Glomerular endothelial cell (primary cell): ENCODE results near the gene LIMA1. TPM values are rescaled to one million over a fixed set of nuclear protein-coding genes. Genes with fewer than 3 reads are reported as not detected.
"Not testable (repeated sequence)": the region's sequence is repeated elsewhere in the genome, so short reads cannot be mapped to it uniquely, and the experiment has no call there.

Experiments used
- DNase-seq: peaks from one replicate; pipeline ENCODE4 v3.0.0-alpha.2; 2011; ENCODE audit warnings: low read depth, low spot score; ENCODE audit errors: extremely low read depth
- total RNA-seq: library from RNA; depleted of rRNA; stranded (reverse); fragments of >200 nt; gene quantifications from 2 replicates; pipeline ENCODE4 v1.2.3, GENCODE V29; 2015

Gene LIMA1
- 85.5 and 102 TPM in 2 replicates for total RNA-seq

GRCh38 chr12:50283229-50283923, at the start of gene LIMA1:
Gene LIMA1 (minus strand): TSS chr12:50283520. CDS start chr12:50248751, 34,769 bp downstream.
- DNase-seq = no peak

GRCh38 chr12:50331745-50332144, 48.4 kb upstream of the LIMA1 start:
- no peak for DNase-seq

DNA sequence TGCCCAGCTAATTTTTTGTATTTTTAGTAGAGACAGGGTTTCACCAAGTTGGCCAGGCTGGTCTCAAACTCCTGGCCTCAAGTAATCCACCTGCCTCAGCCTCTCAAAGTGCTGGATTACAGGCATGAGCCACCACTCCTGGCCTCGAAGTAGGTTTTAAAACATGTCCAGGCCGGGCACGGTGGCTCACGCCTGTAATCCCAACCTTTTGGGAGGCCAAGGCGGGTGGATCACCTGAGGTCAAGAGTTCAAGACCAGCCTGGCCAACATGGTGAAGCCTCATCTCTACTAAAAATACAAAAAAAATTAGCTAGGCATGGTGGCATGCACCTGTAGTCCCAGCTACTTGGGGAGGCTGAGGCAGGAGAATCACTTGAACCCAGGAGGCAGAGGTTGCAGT, 45.3 kb upstream of the LIMA1 start:
- DNase-seq = not testable (repeated sequence)

GRCh38 chr12:50326590-50327284, 43.4 kb upstream of the LIMA1 start:
- DNase-seq = peak; percentile 5

- DNase-seq = no peak
Observed at GRCh38 chr12:50325890-50326391, 42.6 kb upstream of the LIMA1 start.

DNA sequence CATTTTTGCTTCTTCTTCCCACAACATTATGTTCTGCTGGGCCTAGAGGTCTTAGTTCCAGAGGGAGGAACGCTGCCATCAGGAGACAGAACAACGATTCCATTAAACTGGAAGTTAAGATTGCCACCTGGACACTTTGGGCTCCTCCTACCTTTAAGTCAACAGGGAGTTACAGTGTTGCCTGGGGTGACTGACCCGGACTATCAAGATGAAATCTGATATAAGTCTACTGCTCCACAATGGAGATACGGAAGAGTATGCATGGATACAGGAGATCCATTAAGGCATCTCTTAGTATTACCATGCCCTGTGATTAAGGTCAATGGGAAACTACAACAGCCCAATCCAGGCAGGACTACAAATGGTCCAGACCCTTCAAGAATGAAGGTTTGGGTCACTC, 41.5 kb upstream of the LIMA1 start:
- not testable (repeated sequence) for DNase-seq

DNA sequence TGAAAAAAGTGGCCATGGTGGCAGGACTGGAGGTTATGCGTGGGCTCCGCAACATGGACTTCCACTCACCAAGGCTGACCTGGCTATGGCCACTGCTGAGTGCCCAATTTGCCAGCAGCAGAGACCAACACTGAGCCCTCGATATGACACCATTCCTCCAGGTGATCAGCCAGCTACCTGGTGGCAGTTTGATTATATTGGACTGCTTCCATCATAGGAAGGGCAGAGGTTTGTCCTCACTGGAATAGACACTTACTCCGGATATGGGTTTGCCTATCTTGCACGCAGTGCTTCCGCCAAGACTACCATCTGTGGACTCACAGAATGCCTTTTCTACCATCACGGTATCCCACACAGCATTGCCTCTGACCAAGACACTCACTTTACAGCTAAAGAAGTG, 40.8 kb upstream of the LIMA1 start:
- not testable (repeated sequence) for DNase-seq

DNA sequence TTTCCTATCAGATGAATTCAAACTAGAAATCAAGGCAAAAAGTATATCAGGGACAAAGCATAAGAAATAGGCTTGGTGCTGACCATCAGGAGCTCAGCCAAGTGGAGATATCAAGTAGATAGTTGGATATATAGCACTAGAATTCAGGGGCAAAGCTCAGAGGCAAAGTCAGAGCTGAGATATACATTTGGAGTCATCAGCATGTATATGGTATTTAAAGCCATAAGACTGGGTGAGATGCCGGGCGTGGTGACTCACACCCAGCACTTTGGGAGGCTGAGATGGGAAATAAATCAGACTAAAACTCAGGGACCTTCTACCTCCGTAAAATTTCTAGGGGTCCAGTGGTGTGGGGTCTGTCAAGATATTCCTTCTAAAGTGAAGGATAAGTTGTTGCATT, 38.9 kb upstream of the LIMA1 start:
- DNase-seq = no peak

DNA sequence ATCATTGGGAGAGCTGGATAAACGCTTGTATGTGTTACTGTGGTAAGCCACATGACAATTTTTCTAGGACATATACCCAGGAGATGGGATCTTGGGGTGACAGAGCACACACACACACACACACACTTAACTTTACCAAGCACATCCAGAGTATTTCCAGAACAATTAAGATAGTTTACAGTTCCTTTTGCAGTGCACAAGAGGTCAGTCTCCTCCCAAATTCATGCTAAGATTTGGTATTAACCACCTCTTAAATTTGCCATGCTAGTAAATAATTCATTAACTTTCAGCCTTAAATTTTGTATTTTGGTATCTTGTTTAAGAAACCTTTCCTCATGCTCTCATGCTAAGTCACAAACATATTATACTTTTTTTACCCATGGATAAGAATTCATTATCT, 33.9 kb upstream of the LIMA1 start:
- DNase-seq = no peak

DNA sequence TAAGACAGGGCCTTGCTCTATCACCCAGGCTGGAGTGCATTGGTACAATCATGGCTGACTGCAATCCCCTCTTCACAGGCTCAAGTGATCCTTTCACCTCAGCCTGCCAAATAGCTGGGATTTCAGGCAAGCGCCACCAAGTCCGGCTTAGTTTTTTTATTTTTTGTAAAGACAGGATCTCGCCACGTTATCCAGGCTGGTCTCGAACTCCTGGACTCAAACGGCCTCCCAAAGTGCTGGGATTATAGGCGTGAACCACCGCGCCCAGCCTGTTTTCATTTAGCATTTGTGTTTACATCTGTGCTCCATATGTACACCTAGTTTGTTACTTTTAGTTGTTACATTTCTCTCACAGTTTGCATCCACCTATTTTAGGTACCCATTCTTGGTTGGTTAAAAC, 32.5 kb upstream of the LIMA1 start:
- no peak for DNase-seq

GRCh38 chr12:50314636-50315312, 31.5 kb upstream of the LIMA1 start:
- DNase-seq = peak; percentile 60

- not testable (repeated sequence) for DNase-seq
Observed at GRCh38 chr12:50313971-50314370, 30.7 kb upstream of the LIMA1 start.

DNA sequence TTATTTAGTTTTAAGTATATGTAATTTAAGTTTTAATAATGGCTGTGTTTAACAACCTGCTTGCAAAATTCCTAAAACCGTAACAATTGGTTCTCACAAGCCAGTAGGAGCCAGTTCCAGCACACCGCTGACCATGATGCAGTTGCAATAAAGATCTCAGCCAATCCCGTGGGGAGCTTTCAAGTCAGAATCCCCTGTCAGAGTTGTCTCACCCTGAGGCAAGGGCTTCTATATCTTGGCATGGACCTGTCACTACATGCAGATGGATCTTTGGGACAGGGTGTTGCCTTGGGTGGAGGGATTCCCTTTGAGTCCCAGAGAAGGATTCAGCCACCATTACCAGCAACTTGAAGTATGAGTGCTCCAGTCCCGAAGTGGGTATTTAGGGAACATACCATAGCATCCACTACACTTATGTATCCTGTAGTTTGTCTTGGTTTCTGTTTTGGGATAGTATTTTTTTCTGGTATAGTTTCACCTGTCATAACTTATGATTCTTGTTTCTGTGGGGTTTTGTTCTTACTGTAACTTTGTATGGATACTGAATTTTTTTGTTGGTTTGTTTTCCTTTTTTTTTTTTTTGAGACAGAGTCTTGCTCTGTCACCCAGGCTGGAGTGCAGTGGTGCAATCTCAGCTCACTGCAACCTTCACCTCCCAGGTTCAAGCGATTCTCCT, 30.1 kb upstream of the LIMA1 start:
- no peak for DNase-seq

DNA sequence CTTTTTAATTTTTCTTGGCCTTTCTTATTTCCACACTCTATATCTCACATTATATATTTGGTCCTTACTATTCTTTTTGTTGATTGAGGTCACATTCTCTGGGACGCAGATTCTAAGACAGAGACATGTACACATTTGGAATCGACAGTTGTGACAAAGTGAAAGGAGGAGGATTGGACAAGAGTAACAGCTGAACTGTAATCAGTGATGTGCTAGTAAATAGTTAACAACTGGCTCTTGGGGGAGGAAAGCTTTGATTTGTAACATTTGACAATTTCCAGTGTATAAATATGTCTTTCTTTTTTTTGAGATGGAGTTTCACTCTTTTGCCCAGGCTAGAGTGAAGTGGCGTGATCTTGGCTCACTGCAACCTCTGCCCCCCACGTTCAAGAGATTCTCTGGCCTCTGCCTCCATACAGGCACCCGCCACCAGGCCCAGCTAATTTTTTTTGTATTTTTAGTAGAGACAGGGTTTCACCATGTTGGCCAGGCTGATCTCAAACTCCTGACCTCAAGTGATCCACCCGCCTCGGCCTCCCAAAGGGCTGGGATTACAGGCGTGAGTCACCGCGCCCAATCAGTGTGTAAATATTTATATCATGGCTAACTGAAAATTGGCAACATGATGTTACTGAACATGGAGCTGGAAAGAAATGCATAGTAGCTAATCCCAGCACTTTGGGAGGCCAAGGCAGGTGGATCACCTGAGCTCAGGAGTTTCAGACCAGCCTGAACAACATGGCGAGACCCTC, 28.7 kb upstream of the LIMA1 start:
- not testable (repeated sequence) for DNase-seq

DNA sequence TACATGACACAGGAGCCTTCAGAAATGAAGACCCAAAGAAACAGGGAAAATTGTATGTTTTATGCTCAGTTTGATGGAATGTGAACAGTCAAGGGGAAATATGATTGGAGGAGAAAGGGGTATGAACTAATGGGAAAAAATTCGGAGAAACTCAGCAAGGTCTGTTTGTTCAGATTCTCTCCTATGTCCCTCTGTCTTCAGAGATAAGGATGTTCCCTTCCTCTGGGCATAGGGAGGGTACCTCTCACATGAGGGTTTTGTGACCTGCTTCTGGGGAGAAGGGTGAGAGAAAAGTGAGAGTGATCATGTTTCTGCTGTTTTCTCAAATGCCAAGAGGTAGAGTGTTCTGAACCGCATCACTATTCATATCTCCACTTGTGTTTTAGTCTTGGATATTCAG, 26.6 kb upstream of the LIMA1 start:
- DNase-seq = no peak

GRCh38 chr12:50302686-50303085, 19.4 kb upstream of the LIMA1 start:
- no peak for DNase-seq

DNA sequence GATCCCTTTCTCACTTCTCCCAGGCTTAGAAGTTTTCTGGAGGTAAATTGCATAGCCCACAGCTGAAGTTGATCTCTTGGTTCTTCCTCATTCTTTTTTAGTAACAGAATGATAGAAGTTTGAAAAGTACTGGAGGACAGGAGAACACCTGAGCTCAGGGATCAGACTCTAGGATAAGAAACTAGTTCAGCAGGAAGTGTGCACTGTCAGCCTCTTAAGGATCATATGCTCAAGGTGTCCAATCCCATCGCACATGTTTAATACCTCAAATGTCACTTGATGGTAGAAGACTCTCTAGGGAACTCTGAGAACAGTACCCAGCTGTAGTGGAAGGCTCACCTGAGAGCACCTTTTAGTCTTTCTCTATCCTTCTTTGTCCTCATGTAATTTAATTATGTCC, 14.7 kb upstream of the LIMA1 start:
- DNase-seq = no peak

- no peak for DNase-seq
Observed at GRCh38 chr12:50297027-50297426, 13.7 kb upstream of the LIMA1 start.

GRCh38 chr12:50296554-50296953, 13.2 kb upstream of the LIMA1 start:
- no peak for DNase-seq

GRCh38 chr12:50291377-50291776, 8.1 kb upstream of the LIMA1 start:
- DNase-seq = no peak
